BE2C (cell line): ENCODE results near the gene DMRT2.
A peak's percentile ranks its signal among the peaks of the same experiment; 100 is the strongest.

Experiments
- DNase-seq: peaks from one replicate; pipeline ENCODE4 v3.0.0-alpha.2; 2020
- H3K27me3 ChIP-seq: fragments of 250-450 bp; sonication (Bioruptor Pico); 2 replicates; pipeline ENCODE4 v1.5.1; 2020; ENCODE audit warnings: mild to moderate bottlenecking
- H3K36me3 ChIP-seq: fragments of 250-450 bp; sonication (Bioruptor Pico); 2 replicates; pipeline ENCODE4 v1.5.1; 2020; ENCODE audit warnings: mild to moderate bottlenecking
- H3K4me1 ChIP-seq: fragments of 250-450 bp; sonication (Bioruptor Pico); 2 replicates; pipeline ENCODE4 v1.5.1; 2020
- H3K4me3 ChIP-seq: 2 replicates; pipeline ENCODE4 v1.5.1; 2011; ENCODE audit warnings: low read depth, low read length
- H3K9me3 ChIP-seq: fragments of 250-450 bp; sonication (Bioruptor Pico); 2 replicates; pipeline ENCODE4 v1.5.1; 2020
- CTCF ChIP-seq: IDR thresholded peaks from 2 replicates; pipeline ENCODE4 v1.5.1; 2012; ENCODE audit warnings: mild to moderate bottlenecking, low read depth, low read length

Gene DMRT2

GRCh38 chr9:1009101-1009707, 41.0 kb upstream of the DMRT2 start:
- DNase-seq, result peak; percentile 63
- no peaks in the 10 kb centered on the region for H3K4me1 ChIP-seq
- H3K9me3 ChIP-seq, result no peaks in the 10 kb centered on the region
- no peak overlapping the region for H3K4me3 ChIP-seq
- no peaks in the 10 kb centered on the region for H3K27me3 ChIP-seq
- H3K36me3 ChIP-seq, result no peaks in the 10 kb centered on the region
- TF ChIP-seq CTCF, result peak; percentile 89

GRCh38 chr9:1013021-1013420, 37.1 kb upstream of the DMRT2 start:
- Histone ChIP-seq H3K9me3 (no peaks in the 10 kb centered on the region), H3K36me3 (no peaks in the 10 kb centered on the region), H3K27me3 (no peaks in the 10 kb centered on the region), H3K4me3 (no peak overlapping the region), H3K4me1 (no peaks in the 10 kb centered on the region)
- TF ChIP-seq CTCF, result no peak
- no peak for DNase-seq

- TF ChIP-seq CTCF, result no peak
- Histone ChIP-seq H3K36me3 (no peaks in the 10 kb centered on the region), H3K4me3 (no peak overlapping the region), H3K9me3 (no peaks in the 10 kb centered on the region), H3K4me1 (no peaks in the 10 kb centered on the region), H3K27me3 (no peaks in the 10 kb centered on the region)
- no peak for DNase-seq
Measured at GRCh38 chr9:1014225-1014624, 35.9 kb upstream of the DMRT2 start.

- no peak for DNase-seq
- TF ChIP-seq CTCF, result no peak
- no peaks in the 10 kb centered on the region for H3K9me3 ChIP-seq
- no peaks in the 10 kb centered on the region for H3K27me3 ChIP-seq
- no peak overlapping the region for H3K4me3 ChIP-seq
- H3K4me1 ChIP-seq, result no peaks in the 10 kb centered on the region
- no peaks in the 10 kb centered on the region for H3K36me3 ChIP-seq
Measured at GRCh38 chr9:1014640-1015039, 35.5 kb upstream of the DMRT2 start.

- no peak for DNase-seq
- no peak overlapping the region for H3K4me3 ChIP-seq
- no peaks in the 10 kb centered on the region for H3K9me3 ChIP-seq
- H3K27me3 ChIP-seq, result no peaks in the 10 kb centered on the region
- no peak for TF ChIP-seq CTCF
- H3K36me3 ChIP-seq, result no peaks in the 10 kb centered on the region
- H3K4me1 ChIP-seq, result no peaks in the 10 kb centered on the region
Measured at GRCh38 chr9:1018121-1018520, 32.0 kb upstream of the DMRT2 start.

GRCh38 chr9:1024112-1024511, 26.0 kb upstream of the DMRT2 start:
- DNase-seq, result no peak
- no peak for TF ChIP-seq CTCF
- no peaks in the 10 kb centered on the region for H3K36me3 ChIP-seq
- H3K4me1 ChIP-seq, result no peaks in the 10 kb centered on the region
- no peak overlapping the region for H3K4me3 ChIP-seq
- H3K27me3 ChIP-seq, result no peaks in the 10 kb centered on the region
- no peaks in the 10 kb centered on the region for H3K9me3 ChIP-seq
